CD14-positive monocyte (primary cell): ENCODE measurements around the gene NLRP7. TPM values are rescaled to one million over a fixed set of nuclear protein-coding genes. Genes with fewer than 3 reads are reported as not detected.
"Not testable (repeated sequence)": the region's sequence is repeated elsewhere in the genome, so short reads cannot be mapped to it uniquely, and the experiment has no call there.

ENCODE experiments used
- DNase-seq, 3 donors: peaks; one replicate each; pipeline ENCODE4 v3.0.0-alpha.2; 2011 to 2022
- H2AFZ ChIP-seq: 2 replicates; pipeline ENCODE4 v1.6.0; 2012; ENCODE audit warnings: mild to moderate bottlenecking, low read depth, low read length, inconsistent platforms; ENCODE audit not compliant: insufficient read depth, poor library complexity, severe bottlenecking
- H3K27ac ChIP-seq, 2 donors: 1 replicate in 1 of 2; 2 replicates in 1 of 2; pipeline ENCODE4 v1.5.1; 2012 to 2013; ENCODE audit warnings: low read length in 2 of 2, control low read depth in 1 of 2, inconsistent platforms in 1 of 2, low read depth in 1 of 2, mild to moderate bottlenecking in 1 of 2
- H3K27me3 ChIP-seq, 2 donors: one replicate each; pipeline versions ENCODE4 v1.6.0 to v1.6.1; 2011 to 2013; ENCODE audit warnings: low read length in 2 of 2; ENCODE audit not compliant: control insufficient read depth in 2 of 2, insufficient read depth in 2 of 2
- H3K36me3 ChIP-seq, 2 donors: replicated peaks in 1 of 2; 1 replicate in 1 of 2; 2 replicates in 1 of 2; pipeline versions ENCODE4 v1.5.1 to v1.6.1; 2012 to 2013; ENCODE audit warnings: low read length in 2 of 2, control low read depth in 1 of 2, inconsistent platforms in 1 of 2, mild to moderate bottlenecking in 1 of 2; ENCODE audit not compliant: insufficient read depth in 2 of 2, control insufficient read depth in 1 of 2
- H3K4me1 ChIP-seq, 2 donors: 1 replicate in 1 of 2; 2 replicates in 1 of 2; pipeline versions ENCODE4 v1.5.1 to v1.6.1; 2012 to 2013; ENCODE audit warnings: low read length in 2 of 2, control low read depth in 1 of 2, inconsistent platforms in 1 of 2, mild to moderate bottlenecking in 1 of 2, moderate library complexity in 1 of 2; ENCODE audit not compliant: insufficient read depth in 2 of 2, control insufficient read depth in 1 of 2
- H3K4me2 ChIP-seq: replicated peaks from 2 replicates; pipeline ENCODE3; 2012; ENCODE audit warnings: low read length, moderate library complexity, mild to moderate bottlenecking; ENCODE audit not compliant: poor library complexity, severe bottlenecking; ENCODE audit errors: extremely low read depth
- H3K4me3 ChIP-seq, 3 experiments: fragments of 200-600 bp in 1 of 3; sonication (generic) in 1 of 3; replicated peaks in 1 of 3; 1 replicate in 2 of 3; 2 replicates in 1 of 3; pipeline ENCODE4 v1.5.1; 2011 to 2013; ENCODE audit warnings: low read length in 3 of 3, mild to moderate bottlenecking in 3 of 3, control low read depth in 2 of 3, low read depth in 2 of 3, inconsistent platforms in 1 of 3, moderate library complexity in 1 of 3
- H3K79me2 ChIP-seq: 2 replicates; pipeline ENCODE4 v1.6.0; 2012; ENCODE audit warnings: mild to moderate bottlenecking, control low read depth, inconsistent platforms, low read length, moderate library complexity; ENCODE audit not compliant: insufficient read depth
- H3K9ac ChIP-seq: 2 replicates; pipeline ENCODE4 v1.6.0; 2017; ENCODE audit warnings: low read length, mild to moderate bottlenecking; ENCODE audit not compliant: insufficient read depth, poor library complexity, severe bottlenecking
- H3K9me3 ChIP-seq, 2 donors: replicated peaks in 1 of 2; 1 replicate in 1 of 2; 2 replicates in 1 of 2; pipeline versions ENCODE4 v1.5.1 to v1.6.1; 2012 to 2013; ENCODE audit warnings: low read length in 2 of 2, control low read depth in 1 of 2; ENCODE audit not compliant: control insufficient read depth in 1 of 2, insufficient read depth in 1 of 2
- H4K20me1 ChIP-seq: 2 replicates; pipeline ENCODE4 v1.6.0; 2012; ENCODE audit warnings: mild to moderate bottlenecking, low read length, control low read depth, moderate library complexity; ENCODE audit not compliant: insufficient read depth
- H3K27ac Mint-ChIP-seq, 7 donors: one replicate each; pipeline ENCODE4 v1.8.0; 2020; ENCODE audit warnings: mild to moderate bottlenecking in 7 of 7, mixed read lengths in 7 of 7, moderate library complexity in 6 of 7, inconsistent platforms in 2 of 7
- H3K27me3 Mint-ChIP-seq, 3 donors: one replicate each; pipeline ENCODE4 v1.8.0; 2021 to 2022; ENCODE audit warnings: low read depth in 3 of 3, mild to moderate bottlenecking in 3 of 3, mixed read lengths in 3 of 3, moderate library complexity in 3 of 3, inconsistent platforms in 1 of 3
- H3K36me3 Mint-ChIP-seq, 2 donors: one replicate each; pipeline ENCODE4 v1.8.0; 2020; ENCODE audit warnings: mixed read lengths in 2 of 2, inconsistent platforms in 1 of 2, mild to moderate bottlenecking in 1 of 2
- H3K4me1 Mint-ChIP-seq: one replicate; pipeline ENCODE4 v1.8.0; 2020; ENCODE audit warnings: mild to moderate bottlenecking, mixed read lengths
- H3K4me3 Mint-ChIP-seq, 2 donors: one replicate each; pipeline ENCODE4 v1.8.0; 2020; ENCODE audit warnings: mild to moderate bottlenecking in 2 of 2, mixed read lengths in 2 of 2, moderate library complexity in 1 of 2
- H3K9me3 Mint-ChIP-seq, 7 donors: one replicate each; pipeline ENCODE4 v1.8.0; 2020 to 2022; ENCODE audit warnings: mixed read lengths in 7 of 7, mild to moderate bottlenecking in 6 of 7, moderate library complexity in 6 of 7, inconsistent platforms in 2 of 7
- CTCF ChIP-seq: fragments of 200-600 bp; IDR thresholded peaks from one replicate; pipeline ENCODE4 v1.8.0; 2022; ENCODE audit warnings: antibody characterized with exemption, mild to moderate bottlenecking
- WGBS: methylation state at CpG from one replicate; pipeline ENCODE4 v1.1.5; 2013; ENCODE audit warnings: missing lambda C conversion rate; ENCODE audit not compliant: insufficient coverage; 5-methylcytosine and 5-hydroxymethylcytosine counted together
- intact Hi-C, 2 donors: fragments of 100-400 bp; cut with micrococcal nuclease; formaldehyde crosslinking; loops; one replicate each; pipeline versions ENCODE4 v1.15.0 to v1.15.1; 2023
- polyA plus RNA-seq, 3 donors: library from polyadenylated mRNA; depleted of rRNA in 1 of 3; unstranded in 2 of 3; stranded (reverse) in 1 of 3; fragments of 300-500 nt in 2 of 3; fragments of >200 nt in 1 of 3; fragmentation: Illumina TruSeq in 2 of 3; gene quantifications; 1 replicate in 2 of 3; 2 replicates in 1 of 3; pipeline ENCODE4 v1.2.3, GENCODE V29; 2012 to 2021

The NLRP7 gene
- polyA plus RNA-seq, 3 donors, result not detected

GRCh38 chr19:54899646-54900045 is 47.7 kb downstream of the NLRP7 start:
- WGBS, result 92% methylated on average over 9 of the region's 9 CpGs
- peaks cover 4 to 26% (median 15%) of the 10 kb centered on the region in 3 donors for H3K27me3 Mint-ChIP-seq
- DNase-seq, result not testable (repeated sequence)

GRCh38 chr19:54898685-54899084 is 48.6 kb downstream of the NLRP7 start:
- H3K4me3 Mint-ChIP-seq, H3K4me2 ChIP-seq, intact Hi-C loops, H3K36me3 ChIP-seq, DNase-seq, H3K9me3 ChIP-seq, H2AFZ ChIP-seq, H4K20me1 ChIP-seq, H3K27ac ChIP-seq, H3K9ac ChIP-seq, H3K9me3 Mint-ChIP-seq, H3K27me3 ChIP-seq, H3K4me3 ChIP-seq, H3K79me2 ChIP-seq: not testable (repeated sequence)
- WGBS, result 90% methylated on average over 5 of the region's 7 CpGs
- Mint-ChIP-seq H3K4me1 (peaks cover 66% of the 10 kb centered on the region), H3K27ac (peak overlapping the region in 1 of 7 donors; percentile 17), H3K36me3 (peaks cover 3 to 18% of the 10 kb centered on the region in 2 donors), H3K27me3 (peaks cover 4 to 24% (median 19%) of the 10 kb centered on the region in 3 donors)
- H3K4me1 ChIP-seq, result peaks cover 18 to 39% of the 10 kb centered on the region in 2 donors

More at GRCh38 chr19:54899646-54900045, 47.7 kb downstream of the NLRP7 start:
- not testable (repeated sequence) for H3K4me3 ChIP-seq, H3K9me3 Mint-ChIP-seq, H2AFZ ChIP-seq, H3K9me3 ChIP-seq, H4K20me1 ChIP-seq, H3K9ac ChIP-seq, H3K4me2 ChIP-seq, H3K27me3 ChIP-seq, H3K79me2 ChIP-seq, H3K4me3 Mint-ChIP-seq, H3K27ac ChIP-seq, H3K36me3 ChIP-seq
- H3K27ac Mint-ChIP-seq, result peak overlapping the region in 6 of 7 donors; percentile 1 to 97 (median 80)
- peaks cover 3 to 18% of the 10 kb centered on the region in 2 donors for H3K36me3 Mint-ChIP-seq
- H3K4me1 Mint-ChIP-seq, result peaks cover 66% of the 10 kb centered on the region
- peaks cover 18 to 39% of the 10 kb centered on the region in 2 donors for H3K4me1 ChIP-seq
- intact Hi-C loops, result loop anchor here in 1 of 2 donors (5.0 kb wide), 1 partner anchor 237 kb away; the partner anchor contains the start of gene LILRB4

GRCh38 chr19:54896036-54896435 is 51.3 kb downstream of the NLRP7 start:
- no peak overlapping the region for H3K9ac ChIP-seq
- no peaks in the 10 kb centered on the region for H3K27me3 ChIP-seq
- Mint-ChIP-seq H3K27me3 (peaks cover 4 to 21% (median 19%) of the 10 kb centered on the region in 3 donors), H3K36me3 (peaks cover 21 to 31% of the 10 kb centered on the region in 2 donors), H3K4me1 (peaks cover 50% of the 10 kb centered on the region), H3K4me3 (no peak overlapping the region), H3K27ac (peak overlapping the region in 3 of 7 donors; percentile 28 to 72 (median 51)), H3K9me3 (peaks cover 0 to 8% (median 0%) of the 10 kb centered on the region in 7 donors)
- no peak for TF ChIP-seq CTCF
- H4K20me1 ChIP-seq, result peaks cover 23% of the 10 kb centered on the region
- peaks cover 7 to 14% of the 10 kb centered on the region in 2 donors for H3K36me3 ChIP-seq
- intact Hi-C loops, result no loop called here
- H2AFZ ChIP-seq, result no peak overlapping the region
- no peak overlapping the region for H3K4me2 ChIP-seq
- no peak overlapping the region for H3K4me3 ChIP-seq
- H3K4me1 ChIP-seq, result peaks cover 3 to 20% of the 10 kb centered on the region in 2 donors
- H3K79me2 ChIP-seq, result no peaks in the 10 kb centered on the region
- DNase-seq, result no peak
- no peak overlapping the region for H3K27ac ChIP-seq
- 100% methylated on average over 2 of the region's 2 CpGs for WGBS
- H3K9me3 ChIP-seq, result no peaks in the 10 kb centered on the region

- H3K27me3 ChIP-seq, intact Hi-C loops, H3K27ac ChIP-seq, H3K9me3 ChIP-seq, H3K9ac ChIP-seq, H3K79me2 ChIP-seq, H3K4me1 ChIP-seq, H3K4me2 ChIP-seq, H3K9me3 Mint-ChIP-seq, DNase-seq, H3K4me3 ChIP-seq, H3K4me3 Mint-ChIP-seq, H2AFZ ChIP-seq: not testable (repeated sequence)
- Mint-ChIP-seq H3K36me3 (peaks cover 37 to 41% of the 10 kb centered on the region in 2 donors), H3K27me3 (peaks cover 1 to 16% (median 9%) of the 10 kb centered on the region in 3 donors), H3K27ac (peak overlapping the region in 1 of 7 donors; percentile 20), H3K4me1 (peaks cover 35% of the 10 kb centered on the region)
- peaks cover 24 to 32% of the 10 kb centered on the region in 2 donors for H3K36me3 ChIP-seq
- H4K20me1 ChIP-seq, result peaks cover 42% of the 10 kb centered on the region
- WGBS, result 95% methylated on average over 12 of the region's 16 CpGs
Observed at GRCh38 chr19:54894106-54894505, 53.2 kb downstream of the NLRP7 start.
